MM.1S (cell line): ENCODE data around the gene WSB1.

Source experiments
- CTCF ChIP-seq: fragments of 300-600 bp; sonication (generic); IDR thresholded peaks from 2 replicates; pipeline ENCODE4 v1.5.1; 2016; ENCODE audit warnings: antibody characterized with exemption, low read length, mixed read lengths
- EZH2 ChIP-seq: fragments of 300-600 bp; sonication (generic); optimal IDR thresholded peaks from 2 replicates; pipeline ENCODE3; 2017; ENCODE audit warnings: low read depth, mild to moderate bottlenecking, antibody characterized with exemption, low read length, mixed read lengths

DNA sequence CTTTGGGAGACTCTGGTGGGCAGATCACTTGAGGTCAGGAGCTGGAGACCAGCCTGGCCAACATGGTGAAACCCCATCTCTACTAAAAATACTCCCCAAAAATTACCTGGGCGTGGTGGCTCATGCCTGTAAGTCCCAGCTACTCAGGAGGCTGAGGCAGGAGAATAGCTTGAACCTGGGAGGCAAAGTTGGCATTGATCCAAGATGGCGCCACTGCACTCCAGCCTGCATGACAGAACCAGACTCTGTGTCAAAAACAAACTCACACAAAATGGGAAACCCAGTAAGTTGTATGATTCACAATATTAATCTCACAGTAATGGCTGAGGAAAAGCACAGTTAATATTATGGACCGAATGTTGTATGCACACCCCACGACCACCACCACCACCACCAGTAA lies 24.3 kb downstream of the WSB1 start:
- TF ChIP-seq CTCF (no peak), EZH2 (no peak)
